Measurements from ENCODE around the gene HYAL3. TPM values are rescaled to one million over a fixed set of nuclear protein-coding genes. Genes with fewer than 3 reads are reported as not detected.
A peak's percentile ranks its signal among the peaks of the same experiment; 100 is the strongest.

Gene HYAL3
- total RNA-seq, 2 experiments from 2014 or later, result 2.7 to 3.5 TPM

DNA sequence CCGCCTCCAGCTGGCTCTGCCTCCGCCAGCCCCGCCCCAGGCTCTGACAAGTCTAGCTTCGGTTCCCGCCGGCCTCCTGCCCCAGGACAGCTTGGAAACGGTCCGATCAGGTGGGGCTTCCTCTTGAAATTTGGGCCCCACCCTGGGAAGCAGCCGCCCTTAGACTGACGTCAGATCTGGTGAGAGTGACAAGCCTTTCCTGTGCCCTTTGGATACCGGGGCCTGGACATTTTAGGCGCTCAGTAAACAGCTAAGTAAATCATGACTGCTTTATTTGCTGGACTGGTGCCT is 378 bp upstream of the HYAL3 start:
- intact Hi-C loops (cut with micrococcal nuclease; ENCODE audit: unreplicated experiment), result loop anchor here (1.0 to 5.0 kb wide), 3 partner anchors 25 to 53 kb away; no protein-coding TSS in a partner anchor
- Histone ChIP-seq H3K9me3 (ENCODE audit: low read length) (no peaks in the 10 kb centered on the region), H3K4me3 (ENCODE audit: low read depth, low read length, poor library complexity, severe bottlenecking) (peak overlapping the region; percentile 78), H3K79me2 (ENCODE audit: insufficient read depth, low read depth, low read length) (no peaks in the 10 kb centered on the region), H2AFZ (ENCODE audit: low read length) (peak overlapping the region; percentile 64; the same call in 1 of the 2 replicates), H3K27ac (ENCODE audit: low read depth, low read length, poor library complexity, severe bottlenecking) (peak overlapping the region; percentile 29), H4K20me1 (ENCODE audit: insufficient read depth, low read length) (no peaks in the 10 kb centered on the region), H3K4me1 (ENCODE audit: insufficient read depth, low read length, poor library complexity, severe bottlenecking) (peaks cover 19% of the 10 kb centered on the region), H3K4me2 (ENCODE audit: low read length) (peak overlapping the region; percentile 73), H3K9me2 (ENCODE audit: insufficient read depth, low read length) (no peaks in the 10 kb centered on the region), H3K36me3 (ENCODE audit: insufficient read depth, low read length) (no peaks in the 10 kb centered on the region)
- ChIA-PET CTCF (ENCODE audit: unreplicated experiment) (interaction anchor here (0.9 to 1.5 kb wide), 3 partner anchors 29 to 80 kb away, joined by 3 to 5 read pairs (median 3); partner anchors contain the start of gene TUSC2), POLR2A (interaction anchor here (0.7 to 2.4 kb wide), 8 partner anchors 14 to 1086 kb away, joined by 3 to 13 read pairs (median 4); partner anchors contain the start of genes MANF and TUSC2)
- no TSS peak for BruUV-seq (replicated peaks)
- DNase-seq (ENCODE audit: low spot score), result no peak
- TF ChIP-seq, protein P1, sequence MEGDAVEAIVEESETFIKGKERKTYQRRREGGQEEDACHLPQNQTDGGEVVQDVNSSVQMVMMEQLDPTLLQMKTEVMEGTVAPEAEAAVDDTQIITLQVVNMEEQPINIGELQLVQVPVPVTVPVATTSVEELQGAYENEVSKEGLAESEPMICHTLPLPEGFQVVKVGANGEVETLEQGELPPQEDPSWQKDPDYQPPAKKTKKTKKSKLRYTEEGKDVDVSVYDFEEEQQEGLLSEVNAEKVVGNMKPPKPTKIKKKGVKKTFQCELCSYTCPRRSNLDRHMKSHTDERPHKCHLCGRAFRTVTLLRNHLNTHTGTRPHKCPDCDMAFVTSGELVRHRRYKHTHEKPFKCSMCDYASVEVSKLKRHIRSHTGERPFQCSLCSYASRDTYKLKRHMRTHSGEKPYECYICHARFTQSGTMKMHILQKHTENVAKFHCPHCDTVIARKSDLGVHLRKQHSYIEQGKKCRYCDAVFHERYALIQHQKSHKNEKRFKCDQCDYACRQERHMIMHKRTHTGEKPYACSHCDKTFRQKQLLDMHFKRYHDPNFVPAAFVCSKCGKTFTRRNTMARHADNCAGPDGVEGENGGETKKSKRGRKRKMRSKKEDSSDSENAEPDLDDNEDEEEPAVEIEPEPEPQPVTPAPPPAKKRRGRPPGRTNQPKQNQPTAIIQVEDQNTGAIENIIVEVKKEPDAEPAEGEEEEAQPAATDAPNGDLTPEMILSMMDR (conservative IDR thresholded peaks at IDR 0.05; ENCODE audit: low read length), result no peak
- TF ChIP-seq EZH2phosphoT487 (IDR thresholded peaks at IDR 0.05; ENCODE audit: borderline replicate concordance, low read depth, low read length), result no peak

DNA sequence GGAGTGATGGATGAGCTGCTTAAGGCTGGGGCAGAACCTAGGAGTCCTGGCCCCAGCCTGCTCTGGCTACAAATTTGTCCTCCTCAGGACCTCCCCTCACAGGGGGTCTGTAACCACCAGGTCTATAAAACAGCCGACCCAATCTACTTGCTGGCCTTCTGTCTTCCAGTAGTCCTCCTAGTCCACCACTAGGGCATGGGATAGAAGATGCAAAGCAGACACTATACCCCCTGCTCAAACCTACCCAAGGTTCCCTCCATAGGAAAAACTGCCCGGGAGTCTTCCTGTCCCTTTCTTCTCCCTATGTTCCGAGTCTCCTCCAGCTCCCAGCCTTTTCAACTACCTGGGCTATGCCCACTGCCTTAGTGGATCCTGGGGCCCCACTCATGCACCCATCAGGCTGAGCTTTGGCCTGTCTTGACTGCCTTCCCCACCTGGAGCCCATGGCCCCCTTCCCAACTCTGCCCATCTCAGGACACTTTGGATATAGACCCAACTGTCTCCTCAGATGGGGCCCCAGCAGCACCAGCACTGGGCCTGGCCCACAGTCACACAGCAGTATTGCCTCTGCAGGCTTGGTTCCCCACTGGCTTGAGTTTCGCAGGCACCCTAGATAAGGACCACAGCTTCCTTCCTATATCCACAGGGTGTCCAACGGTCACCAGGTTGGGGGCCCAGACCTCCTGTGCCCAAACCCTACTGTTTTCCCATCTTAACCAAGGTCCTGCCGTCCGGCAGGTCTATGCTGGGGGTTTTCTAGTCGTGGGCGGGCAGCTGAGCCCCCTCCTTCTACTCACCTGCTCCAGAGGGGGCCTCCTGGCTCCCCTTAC is 1.1 kb downstream of the HYAL3 start:
- POLR2A ChIA-PET, result interaction anchor here (0.6 to 2.4 kb wide), 3 partner anchors 20 to 39 kb away, joined by 3 to 13 read pairs (median 8); no protein-coding TSS in a partner anchor
- Histone ChIP-seq H3K9me2 (ENCODE audit: insufficient read depth, low read length) (no peaks in the 10 kb centered on the region), H3K27ac (ENCODE audit: low read depth, low read length, poor library complexity, severe bottlenecking) (no peak overlapping the region), H3K4me3 (ENCODE audit: low read depth, low read length, poor library complexity, severe bottlenecking) (peak overlapping the region; percentile 78), H3K9me3 (ENCODE audit: low read length) (no peaks in the 10 kb centered on the region), H3K4me1 (ENCODE audit: insufficient read depth, low read length, poor library complexity, severe bottlenecking) (peaks cover 21% of the 10 kb centered on the region), H4K20me1 (ENCODE audit: insufficient read depth, low read length) (no peaks in the 10 kb centered on the region), H2AFZ (ENCODE audit: low read length) (no peak overlapping the region; the same call in 1 of the 2 replicates), H3K79me2 (ENCODE audit: insufficient read depth, low read depth, low read length) (no peaks in the 10 kb centered on the region), H3K36me3 (ENCODE audit: insufficient read depth, low read length) (no peaks in the 10 kb centered on the region), H3K4me2 (ENCODE audit: low read length) (peak overlapping the region; percentile 91)
- CTCF ChIA-PET (ENCODE audit: unreplicated experiment), result interaction anchor here (1.5 kb wide), 1 partner anchor 39 kb away, joined by 5 read pairs; no protein-coding TSS in a partner anchor
- no TSS peak for BruUV-seq (replicated peaks)
- intact Hi-C loops (cut with micrococcal nuclease; ENCODE audit: unreplicated experiment), result loop anchor here (2.0 to 5.0 kb wide), 2 partner anchors 39 to 51 kb away; no protein-coding TSS in a partner anchor
- no peak for DNase-seq (ENCODE audit: low spot score)
- TF ChIP-seq, protein P1 (conservative IDR thresholded peaks at IDR 0.05; ENCODE audit: low read length), result no peak
- TF ChIP-seq EZH2phosphoT487 (IDR thresholded peaks at IDR 0.05; ENCODE audit: borderline replicate concordance, low read depth, low read length), result no peak

DNA sequence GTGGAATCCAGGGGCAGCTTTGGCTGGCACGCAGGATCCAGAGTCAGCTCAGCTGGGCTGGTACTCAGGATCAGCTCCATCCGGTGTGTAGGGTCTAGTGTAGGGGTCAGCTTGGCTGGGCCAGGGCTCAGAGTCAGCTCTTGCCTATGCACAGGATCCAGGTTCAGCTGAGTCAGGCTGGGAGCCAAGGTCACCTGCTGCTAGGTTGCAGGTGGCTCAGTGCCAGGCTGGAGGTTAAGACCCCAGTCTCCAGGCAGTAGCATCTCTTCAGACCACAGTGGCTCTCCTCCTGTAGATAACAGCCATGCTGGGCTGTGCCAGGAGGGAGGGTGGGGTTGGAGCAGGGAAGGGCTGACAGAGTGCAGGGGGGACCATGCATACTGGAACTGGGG is 1.8 kb downstream of the HYAL3 start:
- Histone ChIP-seq H2AFZ (ENCODE audit: low read length) (no peak overlapping the region), H3K9me2 (ENCODE audit: insufficient read depth, low read length) (no peaks in the 10 kb centered on the region), H3K9me3 (ENCODE audit: low read length) (no peaks in the 10 kb centered on the region), H3K4me1 (ENCODE audit: insufficient read depth, low read length, poor library complexity, severe bottlenecking) (peaks cover 25% of the 10 kb centered on the region), H3K4me3 (ENCODE audit: low read depth, low read length, poor library complexity, severe bottlenecking) (no peak overlapping the region), H3K36me3 (ENCODE audit: insufficient read depth, low read length) (no peaks in the 10 kb centered on the region), H3K4me2 (ENCODE audit: low read length) (peak overlapping the region; percentile 91; the same call in 1 of the 2 replicates), H3K79me2 (ENCODE audit: insufficient read depth, low read depth, low read length) (no peaks in the 10 kb centered on the region), H3K27ac (ENCODE audit: low read depth, low read length, poor library complexity, severe bottlenecking) (no peak overlapping the region), H4K20me1 (ENCODE audit: insufficient read depth, low read length) (no peaks in the 10 kb centered on the region)
- TF ChIP-seq EZH2phosphoT487 (IDR thresholded peaks at IDR 0.05; ENCODE audit: borderline replicate concordance, low read depth, low read length), result no peak
- TF ChIP-seq, protein P1 (conservative IDR thresholded peaks at IDR 0.05; ENCODE audit: low read length), result no peak
- ChIA-PET POLR2A (no interaction called here), CTCF (ENCODE audit: unreplicated experiment) (no interaction called here)
- intact Hi-C loops (cut with micrococcal nuclease; ENCODE audit: unreplicated experiment), result loop anchor here (5.0 kb wide), 1 partner anchor 40 kb away; no protein-coding TSS in a partner anchor
- no TSS peak for BruUV-seq (replicated peaks)
- no peak for DNase-seq (ENCODE audit: low spot score)
